SK-N-SH (cell line): Measurements from ENCODE around the gene NOXA1. TPM values are rescaled to one million over a fixed set of nuclear protein-coding genes. Genes with fewer than 3 reads are reported as not detected.

Experiments used
- CTCF ChIA-PET: fragments of 300-600, 350-600 bp; formaldehyde crosslinking; extraction: SDS; loops from one replicate; lab custom pipeline; 2021; lab: Yijun Ruan, JAX
- POLR2A ChIA-PET: fragments of 350-600 bp; sonication (Branson Sonifier 250); formaldehyde crosslinking; extraction: SDS; loops from one replicate; lab custom pipeline; 2020; ENCODE audit warnings: antibody characterized with exemption, inconsistent platforms; lab: Yijun Ruan, JAX
- DNase-seq: peaks from one replicate; pipeline ENCODE4 v3.0.0; 2012
- H2AFZ ChIP-seq: fragments of 200-600 bp; sonication (generic); 2 replicates; pipeline ENCODE4 v1.8.1; 2016; ENCODE audit warnings: antibody characterized with exemption, mild to moderate bottlenecking, low read depth
- H3F3A ChIP-seq: fragments of 200-600 bp; sonication (generic); replicated peaks from 2 replicates; pipeline ENCODE3; 2016; ENCODE audit warnings: antibody characterized with exemption, mild to moderate bottlenecking; ENCODE audit not compliant: insufficient read depth
- H3K27ac ChIP-seq, 2 experiments: fragments of 200-500 bp in 1 of 2; fragments of 200-600 bp in 1 of 2; sonication (Bioruptor generic) in 1 of 2; sonication (generic), shearing (Covaris generic) in 1 of 2; 2 replicates each; pipeline versions ENCODE4 v1.5.1 to v1.6.1; 2014 to 2016; ENCODE audit warnings: low read depth in 2 of 2, inconsistent platforms in 1 of 2, low read length in 1 of 2, mild to moderate bottlenecking in 1 of 2, mixed read lengths in 1 of 2
- H3K27me3 ChIP-seq: fragments of 200-600 bp; sonication (generic), shearing (Covaris generic); 2 replicates; pipeline ENCODE4 v1.6.1; 2016; ENCODE audit warnings: mixed run types; ENCODE audit not compliant: insufficient read depth
- H3K36me3 ChIP-seq, 2 experiments: fragments of 200-500 bp in 1 of 2; fragments of 200-600 bp in 1 of 2; sonication (Bioruptor generic) in 1 of 2; sonication (generic) in 1 of 2; replicated peaks in 1 of 2; 2 replicates each; pipeline versions ENCODE3 to v1.5.1; 2014 to 2016; ENCODE audit warnings: low read length in 1 of 2, mild to moderate bottlenecking in 1 of 2; ENCODE audit not compliant: insufficient read depth in 2 of 2, control insufficient read depth in 1 of 2
- H3K4me1 ChIP-seq, 2 experiments: fragments of 200-500 bp in 1 of 2; fragments of 200-600 bp in 1 of 2; sonication (Bioruptor generic) in 1 of 2; sonication (generic), shearing (Covaris generic) in 1 of 2; 2 replicates each; pipeline versions ENCODE4 v1.5.1 to v1.6.1; 2014 to 2016; ENCODE audit warnings: low read depth in 1 of 2, low read length in 1 of 2, mixed run types in 1 of 2; ENCODE audit not compliant: insufficient read depth in 2 of 2, control insufficient read depth in 1 of 2
- H3K4me2 ChIP-seq: fragments of 200-600 bp; sonication (generic), shearing (Covaris generic); 2 replicates; pipeline ENCODE4 v1.6.1; 2017; ENCODE audit warnings: mixed run types
- H3K4me3 ChIP-seq, 2 experiments: fragments of 200-500 bp in 1 of 2; fragments of 200-600 bp in 1 of 2; sonication (Bioruptor generic) in 1 of 2; sonication (generic), shearing (Covaris generic) in 1 of 2; 2 replicates each; pipeline versions ENCODE4 v1.5.1 to v1.8.1; 2014 to 2016; ENCODE audit warnings: low read depth in 2 of 2, inconsistent platforms in 1 of 2, low read length in 1 of 2, mild to moderate bottlenecking in 1 of 2, mixed read lengths in 1 of 2, moderate library complexity in 1 of 2
- H3K79me2 ChIP-seq: fragments of 200-600 bp; sonication (generic); 2 replicates; pipeline ENCODE4 v1.8.1; 2017; ENCODE audit warnings: mild to moderate bottlenecking; ENCODE audit not compliant: insufficient read depth
- H3K9ac ChIP-seq: fragments of 200-600 bp; sonication (generic); 2 replicates; pipeline ENCODE4 v1.6.1; 2017; ENCODE audit warnings: mixed run types
- H3K9me2 ChIP-seq: fragments of 200-600 bp; sonication (generic); 2 replicates; pipeline ENCODE4 v1.6.1; 2017; ENCODE audit warnings: mixed run types
- H3K9me3 ChIP-seq: fragments of 200-600 bp; sonication (generic); 2 replicates; pipeline ENCODE4 v1.6.1; 2017; ENCODE audit warnings: mixed run types, mild to moderate bottlenecking, moderate library complexity
- H4K20me1 ChIP-seq: fragments of 200-600 bp; sonication (generic); 2 replicates; pipeline ENCODE4 v1.6.1; 2017; ENCODE audit warnings: mild to moderate bottlenecking, mixed run types; ENCODE audit not compliant: insufficient read depth
- EP300 ChIP-seq, 2 experiments: IDR thresholded peaks; 2 replicates each; pipeline versions ENCODE4 v1.4.0 to v1.6.1; 2012; ENCODE audit warnings: borderline replicate concordance in 1 of 2, low read depth in 1 of 2, low read length in 1 of 2
- FOXJ3 ChIP-seq: sonication (generic); formaldehyde crosslinking; IDR thresholded peaks from 2 replicates; pipeline ENCODE4 v1.5.1; 2020; ENCODE audit warnings: mild to moderate bottlenecking, missing genetic modification reagents
- FOXM1 ChIP-seq: IDR thresholded peaks from 2 replicates; pipeline ENCODE4 v1.4.0; 2012; ENCODE audit warnings: low read depth, mild to moderate bottlenecking
- GABPA ChIP-seq: IDR thresholded peaks from 2 replicates; pipeline ENCODE4 v1.4.0; 2012; ENCODE audit warnings: low read depth, mild to moderate bottlenecking
- IRF3 ChIP-seq: fragments of 150-350 bp; IDR thresholded peaks from 2 replicates; pipeline ENCODE4 v1.6.1; 2016; ENCODE audit warnings: mild to moderate bottlenecking, low read depth, low read length
- MAX ChIP-seq: IDR thresholded peaks from 2 replicates; pipeline ENCODE4 v1.4.0; 2012; ENCODE audit warnings: low read depth
- NRF1 ChIP-seq: IDR thresholded peaks from 2 replicates; pipeline ENCODE4 v1.6.1; 2012; ENCODE audit warnings: low read depth, mild to moderate bottlenecking, low read length
- PBX3 ChIP-seq: IDR thresholded peaks from 2 replicates; pipeline ENCODE4; 2012
- POLR2AphosphoS5 ChIP-seq: IDR thresholded peaks from 2 replicates; pipeline ENCODE4 v1.6.1; 2012; ENCODE audit warnings: low read depth, low read length
- RAD21 ChIP-seq: IDR thresholded peaks from 2 replicates; pipeline ENCODE4 v1.6.1; 2012; ENCODE audit warnings: mild to moderate bottlenecking, low read length
- REST ChIP-seq: IDR thresholded peaks from 2 replicates; pipeline ENCODE4 v1.6.1; 2012; ENCODE audit warnings: mild to moderate bottlenecking, low read depth, low read length, moderate library complexity
- RXRA ChIP-seq: IDR thresholded peaks from 2 replicates; pipeline ENCODE4 v1.4.0; 2012; ENCODE audit warnings: low read depth, mild to moderate bottlenecking, borderline replicate concordance
- TCF12 ChIP-seq: IDR thresholded peaks from 2 replicates; pipeline ENCODE4 v1.4.0; 2012
- TEAD4 ChIP-seq: IDR thresholded peaks from 2 replicates; pipeline ENCODE4 v1.4.0; 2012; ENCODE audit warnings: mild to moderate bottlenecking, borderline replicate concordance; ENCODE audit not compliant: insufficient read depth
- USF1 ChIP-seq: IDR thresholded peaks from 2 replicates; pipeline ENCODE4 v1.4.0; 2012; ENCODE audit warnings: low read depth, borderline replicate concordance
- ZBTB33 ChIP-seq: IDR thresholded peaks from 2 replicates; pipeline ENCODE4 v1.4.0; 2012; ENCODE audit warnings: low read depth, borderline replicate concordance
- WGBS: methylation state at CpG from one replicate; pipeline ENCODE4 v1.1.6; 2017; ENCODE audit warnings: low lambda C conversion rate; 5-methylcytosine and 5-hydroxymethylcytosine counted together
- polyA plus RNA-seq, 3 experiments: library from polyadenylated mRNA; depleted of rRNA; stranded (reverse); fragments of >200 nt; gene quantifications; 2 replicates each; pipeline ENCODE4 v1.2.3, GENCODE V29; 2012

Gene NOXA1
- polyA plus RNA-seq, 1 of the 3 experiments (the other 2 are of a cell fraction), result 0.39 TPM

- H3K9me2 ChIP-seq, result no peaks in the 10 kb centered on the region
- TF ChIP-seq USF1, result no peak
- TF ChIP-seq RXRA, result no peak
- no peak for TF ChIP-seq TCF12
- TF ChIP-seq POLR2AphosphoS5, result no peak
- TF ChIP-seq GABPA, result no peak
- no peak for TF ChIP-seq TEAD4
- TF ChIP-seq REST, result no peak
- no peak for TF ChIP-seq RAD21
- no peak for TF ChIP-seq IRF3
- TF ChIP-seq FOXJ3 (CRISPR knock-in tag), result no peak
- no peak for TF ChIP-seq EP300 (IDR thresholded peaks at IDR 0.05; ENCODE audit: borderline replicate concordance in 1 of 2, low read depth in 1 of 2, low read length in 1 of 2)
- TF ChIP-seq MAX, result no peak
- TF ChIP-seq NRF1, result no peak
- TF ChIP-seq ZBTB33, result no peak
- no peak for TF ChIP-seq FOXM1
- TF ChIP-seq PBX3, result no peak
- TF ChIP-seq, all 33 proteins: peak for 0
- Histone ChIP-seq H3K36me3 (no peaks in the 10 kb centered on the region), H3K4me3 (no peak overlapping the region), H3K4me1 (no peaks in the 10 kb centered on the region), H3K27me3 (no peaks in the 10 kb centered on the region), H3K27ac (no peak overlapping the region), H2AFZ (no peak overlapping the region), H3K4me2 (no peak overlapping the region), H3K9me3 (no peaks in the 10 kb centered on the region), H3K79me2 (no peaks in the 10 kb centered on the region), H3K9ac (no peak overlapping the region), H3F3A (no peaks in the 10 kb centered on the region), H4K20me1 (no peaks in the 10 kb centered on the region)
- ChIA-PET POLR2A (no interaction called here), CTCF (interaction anchor here (1.1 kb wide), 1 partner anchor 94 kb away, joined by 6 read pairs; no protein-coding TSS in a partner anchor)
- no peak for DNase-seq
- WGBS, result 83% methylated on average over 6 of the region's 26 CpGs
Measured at GRCh38 chr9:137396634-137397367, 26.4 kb upstream of the NOXA1 start.
